IPS-NIHi7 (cell line): ENCODE data around the gene SERP1.
A peak's percentile ranks its signal among the peaks of the same experiment; 100 is the strongest.

Experiments used
- DNase-seq: peaks from one replicate; pipeline ENCODE4 v3.0.0; 2012; ENCODE audit warnings: mixed read lengths; ENCODE audit errors: extremely low spot score

Gene SERP1

GRCh38 chr3:150546226-150547044, at the start of gene SERP1, which contains the start of gene EIF2A:
TSS of gene SERP1 (minus strand) at chr3:150546496. CDS start at chr3:150546135, 361 bp downstream.
TSS of gene EIF2A (plus strand) at chr3:150546787. CDS start at chr3:150546803, 16 bp downstream.
- peak; percentile 96 for DNase-seq

GRCh38 chr3:150594150-150594549, 47.9 kb upstream of the SERP1 start:
- no peak for DNase-seq

- no peak for DNase-seq
These were observed 43.5 kb upstream of the SERP1 start for GRCh38 chr3:150589759-150590158.

GRCh38 chr3:150588027-150588830, 41.9 kb upstream of the SERP1 start:
- DNase-seq: peak; percentile 11

- no peak for DNase-seq
These were observed 36.7 kb upstream of the SERP1 start for GRCh38 chr3:150583028-150583427.

GRCh38 chr3:150582620-150583019, 36.3 kb upstream of the SERP1 start:
- DNase-seq: no peak

- DNase-seq: no peak
These were observed 34.9 kb upstream of the SERP1 start for GRCh38 chr3:150581174-150581573.

- no peak for DNase-seq
These were observed 31.6 kb upstream of the SERP1 start for GRCh38 chr3:150577855-150578254.

GRCh38 chr3:150567328-150567727, 21.0 kb upstream of the SERP1 start:
- DNase-seq: no peak

- no peak for DNase-seq
These were observed 17.9 kb upstream of the SERP1 start for GRCh38 chr3:150564243-150564642.

- no peak for DNase-seq
These were observed 11.4 kb upstream of the SERP1 start for GRCh38 chr3:150557725-150558124.

- no peak for DNase-seq
These were observed 10.5 kb upstream of the SERP1 start for GRCh38 chr3:150556792-150557191.

GRCh38 chr3:150555859-150556436, 9.7 kb upstream of the SERP1 start:
- DNase-seq: no peak

- no peak for DNase-seq
These were observed 897 bp upstream of the SERP1 start for GRCh38 chr3:150547045-150547741.

- DNase-seq: peak; percentile 21
These were observed 674 bp downstream of the SERP1 start for GRCh38 chr3:150545419-150546225.

- DNase-seq: no peak
These were observed 1.6 kb downstream of the SERP1 start for GRCh38 chr3:150544726-150545125.

- DNase-seq: no peak
These were observed 2.3 kb downstream of the SERP1 start for GRCh38 chr3:150544041-150544440.

GRCh38 chr3:150543531-150543930, 2.8 kb downstream of the SERP1 start:
- DNase-seq: no peak

- no peak for DNase-seq
These were observed 3.2 kb downstream of the SERP1 start for GRCh38 chr3:150543128-150543527.

GRCh38 chr3:150540991-150541390, 5.3 kb downstream of the SERP1 start:
- DNase-seq: no peak

GRCh38 chr3:150540297-150540696, 6.0 kb downstream of the SERP1 start:
- DNase-seq: no peak
